HG03442 (cell line): ENCODE data around the gene SLC14A1.
A peak's percentile ranks its signal among the peaks of the same experiment; 100 is the strongest.
"Not testable (repeated sequence)": the region's sequence is repeated elsewhere in the genome, so short reads cannot be mapped to it uniquely, and the experiment has no call there.

Experiments
- ATAC-seq: cut with Tn5 transposase; IDR thresholded peaks from one replicate; pipeline ENCODE4 v1.9.1; 2021; ENCODE audit warnings: mild to moderate bottlenecking, moderate library complexity; ENCODE audit not compliant: unreplicated experiment

SLC14A1 gene

DNA sequence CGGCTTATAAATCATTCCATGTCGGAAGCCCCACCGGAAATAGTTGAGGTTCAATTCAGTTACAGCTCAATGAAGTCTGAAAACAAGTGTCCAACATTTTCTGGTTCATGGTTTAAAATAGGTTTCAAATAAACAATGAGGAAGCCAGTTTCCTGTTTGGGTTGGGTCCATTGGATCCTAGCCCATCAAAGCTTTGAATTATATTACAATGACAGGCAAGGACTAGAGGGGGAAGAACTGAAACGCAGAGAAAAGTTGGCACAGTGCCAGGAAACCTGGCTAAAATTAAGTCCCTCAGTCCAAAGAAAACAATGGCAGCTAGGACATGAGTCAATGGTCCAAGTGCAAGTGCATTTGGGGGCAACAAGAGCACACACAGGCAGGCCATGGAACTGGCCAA is 32.0 kb downstream of the SLC14A1 start:
- ATAC-seq, result no peak

DNA sequence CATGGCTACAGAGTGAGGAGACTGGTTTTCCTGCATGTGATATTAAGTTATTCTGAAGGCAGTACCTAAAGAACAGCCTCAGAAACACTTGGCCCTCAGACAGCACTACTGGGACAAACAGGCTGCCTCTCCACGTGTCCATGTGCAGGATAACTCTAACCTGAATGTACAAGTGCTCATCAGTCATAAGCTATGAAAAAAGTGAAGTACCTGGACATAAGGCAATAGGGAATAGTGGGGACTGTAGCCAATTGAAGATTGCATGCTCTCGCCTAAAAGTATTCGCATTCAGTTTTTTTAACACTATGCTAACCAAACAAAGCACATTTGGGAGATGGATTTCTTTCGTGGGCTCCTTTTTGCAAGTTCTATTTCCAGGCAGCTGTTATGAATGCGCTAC is 33.0 kb downstream of the SLC14A1 start:
- ATAC-seq, result no peak

DNA sequence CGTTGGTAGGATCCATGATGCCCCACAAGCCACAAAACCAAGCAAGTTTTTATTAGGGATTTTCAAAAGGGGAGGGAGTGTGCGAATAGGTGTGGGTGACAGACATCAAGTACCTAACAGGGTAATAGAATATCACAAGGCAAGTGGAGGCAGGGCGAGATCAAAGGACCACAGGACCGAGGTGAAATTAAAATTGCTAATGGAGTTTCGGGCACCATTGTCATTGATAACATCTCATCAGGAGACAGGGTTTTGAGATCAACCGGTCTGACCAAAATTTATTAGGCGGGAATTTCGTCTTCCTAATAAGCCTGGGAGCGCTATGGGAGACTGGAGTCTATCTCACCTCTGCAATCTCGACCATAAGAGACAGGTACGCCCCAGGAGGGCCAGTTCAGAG is 33.7 kb downstream of the SLC14A1 start:
- ATAC-seq, result not testable (repeated sequence)

DNA sequence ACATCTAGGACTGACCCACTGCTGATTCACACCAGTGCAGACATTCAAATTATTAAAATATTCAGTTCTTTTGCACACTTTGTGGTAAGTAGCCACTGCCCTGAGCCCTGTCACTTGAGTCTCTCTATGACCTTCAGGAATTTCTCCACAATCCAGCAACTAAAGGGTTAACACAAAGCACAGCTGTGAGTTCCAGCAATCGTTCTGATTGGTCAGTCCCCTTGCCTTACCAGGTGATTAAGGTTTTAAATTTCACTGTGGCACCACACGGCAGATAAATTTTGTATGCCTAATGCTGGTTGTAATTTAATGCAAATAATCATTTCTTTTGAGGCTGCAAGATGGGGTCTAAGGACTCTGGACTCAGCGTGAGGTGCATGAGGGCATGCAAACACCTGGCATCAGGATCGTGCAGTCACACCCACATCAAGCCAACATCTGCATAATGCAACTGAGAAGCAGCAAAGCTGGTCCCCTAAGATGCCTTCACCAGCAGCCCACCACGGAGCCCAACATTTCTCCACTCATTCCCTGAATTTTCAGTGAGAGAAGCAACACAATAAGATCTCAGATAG is 36.6 kb downstream of the SLC14A1 start:
- no peak for ATAC-seq

DNA sequence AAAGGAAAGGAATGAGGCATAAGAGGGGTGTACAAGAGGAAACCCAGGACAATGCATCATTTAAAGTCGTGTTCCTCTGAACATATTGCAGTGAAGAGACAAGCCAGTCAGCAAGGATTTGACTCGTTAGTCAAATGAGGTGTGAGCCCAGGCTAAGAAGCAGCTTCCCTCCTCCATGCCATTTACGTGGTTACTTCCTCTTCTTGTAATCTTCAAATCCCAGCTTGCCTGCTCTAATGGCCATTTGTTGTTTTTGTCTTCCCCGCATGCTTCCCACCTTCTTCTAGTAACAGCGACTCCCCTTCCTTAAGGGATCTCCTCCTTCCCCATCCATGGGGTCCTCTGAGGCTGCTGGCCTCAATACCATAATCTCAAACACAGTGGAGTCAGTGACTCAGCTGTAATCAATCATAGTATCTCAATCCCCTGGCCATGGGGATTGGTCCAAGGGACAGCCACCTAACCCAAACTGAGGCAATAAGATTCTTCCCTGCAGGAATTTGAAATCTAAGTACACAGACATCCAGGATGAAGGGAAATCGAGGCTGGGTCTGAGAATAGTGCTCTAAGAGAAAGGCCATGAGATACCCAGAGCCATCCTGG is 37.6 kb downstream of the SLC14A1 start:
- no peak for ATAC-seq

DNA sequence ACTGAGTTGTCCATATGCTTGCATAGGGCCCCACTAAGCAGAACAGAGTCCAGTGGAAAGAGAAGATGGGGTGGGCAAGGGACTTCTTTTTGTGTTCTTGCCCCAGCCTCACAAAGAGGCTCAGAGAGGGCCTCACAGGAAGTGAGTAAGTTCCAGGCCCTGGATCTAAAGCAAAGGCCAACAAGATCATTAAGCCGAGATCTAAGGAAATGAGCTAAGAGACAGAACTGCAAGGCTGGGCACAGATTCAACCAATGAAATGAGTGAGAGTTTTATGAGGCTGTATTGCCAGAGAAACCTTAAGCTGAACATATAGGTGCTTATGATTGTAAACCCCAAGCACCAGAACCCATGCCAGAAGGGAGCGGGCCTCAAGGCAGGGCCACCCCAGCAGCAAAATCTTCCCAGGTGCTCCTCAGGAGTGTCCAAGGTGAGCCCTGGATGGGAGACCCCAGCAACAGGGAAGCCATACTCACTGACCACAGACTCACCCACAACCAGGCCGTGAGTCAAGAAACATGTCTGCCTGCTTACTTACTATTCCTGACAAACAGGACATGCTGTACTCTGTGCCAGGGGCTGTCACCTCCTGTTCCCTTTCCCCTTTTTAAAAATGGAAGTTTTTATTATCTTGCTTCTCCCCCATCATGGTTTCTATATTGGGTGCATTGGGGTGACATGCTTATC is 40.2 kb downstream of the SLC14A1 start:
- no peak for ATAC-seq

DNA sequence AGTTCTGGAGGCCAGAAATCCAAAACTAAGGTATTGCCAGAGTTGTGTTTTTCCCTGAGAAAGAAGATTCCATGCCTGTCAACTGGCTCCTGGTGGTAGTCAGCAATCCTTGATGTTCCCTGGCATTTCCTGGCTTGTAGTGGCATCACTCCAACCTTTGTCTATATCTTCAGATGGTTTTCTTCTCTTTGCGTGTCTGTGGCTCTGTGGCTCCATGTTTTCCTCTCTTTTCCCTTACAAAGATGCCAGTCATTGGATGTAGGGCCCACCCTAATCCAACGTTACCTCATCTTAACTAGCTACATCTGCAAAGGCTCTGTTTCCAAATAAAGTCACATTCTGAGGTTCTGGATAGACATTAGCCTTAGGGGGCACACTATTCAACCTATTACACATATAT is 41.8 kb downstream of the SLC14A1 start:
- ATAC-seq, result no peak

DNA sequence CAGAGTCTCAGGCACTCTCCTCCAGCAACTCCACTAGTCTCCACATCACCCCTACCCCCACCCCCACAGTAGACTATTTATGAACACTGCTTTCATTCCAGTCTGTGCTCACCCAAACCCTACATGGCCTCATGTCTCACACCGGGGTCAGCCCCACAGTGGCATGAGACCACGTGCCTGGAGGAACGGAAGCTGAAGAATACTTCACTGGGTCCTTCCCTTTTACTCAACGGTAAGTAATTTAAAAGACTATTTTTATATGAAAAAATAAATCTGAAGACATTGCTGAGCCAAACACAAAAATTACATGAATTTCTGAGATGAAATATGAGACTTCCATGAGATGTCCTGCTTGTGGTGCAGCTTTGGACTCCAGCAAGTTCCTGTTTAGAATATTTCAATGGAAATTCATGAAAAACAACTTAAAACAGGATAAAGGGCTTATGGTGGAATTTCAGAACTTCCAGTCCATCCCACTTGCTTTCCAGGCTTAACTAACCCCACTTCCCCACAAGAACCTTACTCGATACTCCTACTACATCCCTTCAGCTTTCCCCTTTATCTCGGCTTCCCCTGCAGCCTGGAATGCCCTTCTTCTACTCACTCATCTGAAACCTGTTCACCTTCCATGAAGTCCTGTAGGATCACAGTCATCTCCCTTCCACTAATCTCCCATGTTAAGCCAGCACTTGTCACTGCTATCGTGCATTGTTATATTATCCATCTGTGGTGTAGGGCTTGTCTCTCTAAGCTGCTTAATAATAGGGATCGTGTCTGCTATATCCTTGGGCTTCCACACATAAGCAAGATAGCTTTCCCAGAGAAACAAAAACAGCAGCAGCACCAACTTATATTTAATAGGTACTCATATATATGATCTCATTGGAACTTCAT is 47.9 kb downstream of the SLC14A1 start:
- ATAC-seq, result no peak

DNA sequence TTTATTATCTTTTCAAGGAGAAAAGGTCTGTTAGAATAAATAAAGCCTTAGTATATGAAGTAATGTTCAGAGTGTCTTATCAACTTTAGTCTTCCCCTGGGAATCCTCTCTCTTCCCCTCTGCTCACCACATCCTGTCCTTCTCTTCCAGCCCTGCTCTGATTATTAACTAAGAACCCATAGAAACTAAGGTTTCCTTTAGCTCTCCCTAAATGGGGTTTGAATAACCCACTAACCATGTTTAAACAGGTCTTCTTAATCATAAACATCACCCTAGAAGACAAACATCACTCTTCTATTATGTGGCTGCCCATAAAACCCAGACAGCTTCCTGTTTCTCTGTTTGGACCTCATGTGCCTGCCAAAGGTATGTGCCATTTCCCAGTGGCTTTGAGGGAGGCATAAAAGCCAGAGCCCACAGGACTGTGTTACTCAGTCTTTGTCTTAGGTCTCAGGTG is 50.1 kb downstream of the SLC14A1 start:
- no peak for ATAC-seq

DNA sequence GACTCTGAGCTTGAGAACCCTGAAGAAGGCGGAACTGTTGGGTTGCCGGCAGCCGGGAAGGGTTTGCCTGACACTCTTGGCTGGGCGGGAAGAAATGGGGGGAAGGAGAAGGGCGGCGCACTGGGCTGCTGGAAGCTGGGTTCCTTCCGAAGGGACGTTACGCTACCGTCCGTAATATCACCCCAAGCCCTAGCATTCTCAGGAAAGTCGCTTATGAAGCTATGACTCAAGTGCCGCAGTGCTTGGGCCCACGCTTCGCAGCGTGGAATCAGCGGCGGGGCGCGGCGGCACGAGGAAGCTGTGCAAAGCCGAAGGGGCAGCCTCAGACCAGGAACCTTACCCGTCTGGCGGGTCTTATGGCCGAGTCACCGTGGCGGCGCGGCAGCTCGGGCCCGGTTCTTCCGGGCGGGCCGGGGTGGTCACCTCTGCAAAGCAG is 51.3 kb downstream of the SLC14A1 start:
- ATAC-seq, result peak; percentile 63

DNA sequence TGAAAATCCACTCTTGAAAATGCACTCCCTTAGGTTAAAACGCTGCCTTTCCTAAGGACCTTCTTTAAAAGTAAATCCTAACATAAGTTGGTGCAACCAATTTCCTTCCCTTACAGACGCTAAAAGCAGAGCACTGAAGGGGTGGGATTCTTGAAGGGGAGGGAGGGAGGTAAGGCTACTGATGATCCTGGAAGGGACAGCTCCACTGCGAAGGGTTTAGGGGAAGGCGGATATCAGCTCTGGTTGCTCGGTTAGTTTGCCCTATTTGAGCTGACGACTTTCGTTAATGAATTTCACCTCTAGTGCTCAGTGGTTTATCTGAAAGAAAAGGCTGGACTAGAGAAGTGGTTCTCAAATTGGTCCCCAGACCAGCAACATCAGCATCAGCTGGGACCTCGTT is 51.8 kb downstream of the SLC14A1 start:
- no peak for ATAC-seq

DNA sequence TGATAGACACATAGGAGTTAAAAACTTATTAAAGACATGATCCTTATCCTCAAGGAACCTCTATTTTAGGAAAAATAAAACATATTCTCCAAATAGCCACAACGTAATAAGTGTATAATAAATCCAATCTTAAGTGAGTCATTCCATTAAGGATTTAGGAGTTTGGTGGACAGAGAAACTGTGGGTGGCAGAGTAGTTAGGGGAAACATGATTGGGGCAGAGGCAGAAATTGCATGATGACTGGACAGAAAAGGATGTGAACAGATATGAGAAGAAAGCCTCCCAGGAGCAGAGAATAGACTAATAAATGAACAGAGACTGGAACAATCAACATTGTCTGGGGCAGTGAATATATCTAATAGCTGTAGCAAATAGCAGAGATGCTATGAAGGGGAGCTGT is 53.4 kb downstream of the SLC14A1 start:
- ATAC-seq, result no peak

DNA sequence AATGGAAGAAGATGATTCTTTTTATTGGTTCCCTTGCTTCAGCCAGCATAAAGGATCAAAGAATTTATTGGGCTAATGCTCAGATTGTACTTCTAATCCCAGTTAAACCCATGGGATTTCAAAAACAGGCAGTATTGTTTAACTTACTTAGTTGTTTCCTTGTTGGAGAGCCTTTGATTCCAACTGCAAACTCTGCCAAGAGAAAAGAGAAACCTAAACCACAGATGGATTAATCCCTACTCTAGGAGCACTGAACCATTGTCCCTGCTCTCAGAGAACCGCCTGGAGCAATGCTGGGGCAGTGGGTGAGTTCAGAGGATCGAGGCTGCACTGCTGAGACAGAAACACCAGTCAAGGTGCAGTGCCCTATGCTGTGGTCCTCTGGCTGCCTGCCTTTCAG is 56.6 kb downstream of the SLC14A1 start:
- ATAC-seq, result no peak

DNA sequence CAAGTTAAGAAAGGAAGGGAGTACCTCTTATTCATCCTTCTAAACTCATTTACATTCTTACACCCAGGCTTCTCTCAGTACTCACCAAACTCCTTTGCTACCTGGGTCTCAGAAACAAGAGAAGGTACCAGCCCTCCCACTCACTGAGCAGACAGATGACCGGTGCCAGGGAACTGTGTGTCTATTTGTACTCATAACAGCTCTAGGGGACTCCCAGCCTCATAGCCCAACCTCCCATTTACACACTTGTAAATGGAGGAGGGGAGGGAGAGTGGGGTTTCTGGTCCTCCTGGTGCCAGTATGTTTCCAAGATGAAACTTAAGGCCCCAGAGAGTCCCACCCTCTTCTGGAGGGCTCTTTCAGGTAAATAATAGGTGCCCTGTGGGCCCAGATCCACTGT is 58.7 kb downstream of the SLC14A1 start:
- ATAC-seq, result no peak

DNA sequence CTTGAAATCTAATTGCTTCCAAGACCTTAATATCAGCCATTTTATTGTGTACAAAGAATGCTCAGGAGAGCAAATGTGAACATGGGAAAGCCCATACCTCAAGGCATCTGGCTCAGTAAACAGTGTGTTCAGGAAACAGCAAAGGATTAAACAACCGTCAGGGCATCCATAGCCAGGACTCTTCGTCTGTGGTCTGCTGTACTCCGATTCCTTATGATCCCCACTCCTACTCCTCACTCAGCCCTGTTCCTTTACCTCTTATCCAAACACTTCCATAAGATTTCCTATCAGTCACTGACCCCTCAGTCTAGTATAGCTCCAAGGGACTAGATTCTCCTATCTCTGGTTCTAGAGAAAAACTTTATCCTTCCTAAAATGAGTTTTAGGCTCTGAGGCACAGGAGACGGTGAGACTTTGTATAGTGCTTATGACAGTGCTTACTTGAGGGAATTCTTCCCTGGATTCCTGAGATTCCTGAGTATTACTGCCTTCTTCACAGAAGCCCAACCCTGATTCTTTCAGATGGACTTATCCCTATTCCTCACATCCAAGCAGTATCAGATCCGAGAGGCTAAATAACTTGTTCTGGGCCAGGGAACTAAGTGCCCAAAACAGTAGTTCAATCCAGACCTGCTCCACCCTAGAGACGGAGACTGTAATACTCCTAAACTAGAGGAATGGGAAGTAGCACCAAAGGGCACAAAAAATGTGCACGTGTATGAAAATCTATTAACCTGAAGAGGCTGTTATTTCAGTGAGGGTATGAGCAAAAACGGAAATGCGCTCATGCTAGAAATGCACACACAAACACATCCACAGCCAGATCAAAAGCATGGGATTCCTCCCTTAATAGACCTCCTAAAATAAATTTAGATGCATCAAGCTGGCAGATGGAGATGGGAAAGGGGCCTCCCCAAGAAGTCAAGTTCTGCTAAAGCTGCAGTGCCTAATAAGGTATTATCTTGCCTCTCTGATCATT is 59.4 kb downstream of the SLC14A1 start:
- no peak for ATAC-seq

DNA sequence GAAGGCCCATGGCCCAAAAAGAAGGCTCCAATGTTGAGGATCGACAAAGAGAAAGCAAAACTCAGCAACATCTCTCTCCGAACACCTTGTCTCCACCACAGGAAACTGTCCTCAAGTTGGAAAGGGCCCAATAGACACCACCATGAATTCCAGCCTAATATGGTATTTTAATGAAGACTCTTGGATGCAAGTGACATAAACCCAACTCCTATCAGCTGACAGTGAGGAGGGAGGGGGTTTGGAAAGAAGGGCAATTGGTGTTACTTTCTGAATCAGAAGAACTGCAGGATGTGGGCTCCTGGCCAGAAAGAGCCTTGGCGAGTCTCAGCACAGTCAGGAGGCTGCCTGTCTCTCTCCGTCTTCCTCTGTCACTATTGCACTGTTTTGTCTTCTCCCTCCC is 61.2 kb downstream of the SLC14A1 start:
- peak; percentile 46 for ATAC-seq

DNA sequence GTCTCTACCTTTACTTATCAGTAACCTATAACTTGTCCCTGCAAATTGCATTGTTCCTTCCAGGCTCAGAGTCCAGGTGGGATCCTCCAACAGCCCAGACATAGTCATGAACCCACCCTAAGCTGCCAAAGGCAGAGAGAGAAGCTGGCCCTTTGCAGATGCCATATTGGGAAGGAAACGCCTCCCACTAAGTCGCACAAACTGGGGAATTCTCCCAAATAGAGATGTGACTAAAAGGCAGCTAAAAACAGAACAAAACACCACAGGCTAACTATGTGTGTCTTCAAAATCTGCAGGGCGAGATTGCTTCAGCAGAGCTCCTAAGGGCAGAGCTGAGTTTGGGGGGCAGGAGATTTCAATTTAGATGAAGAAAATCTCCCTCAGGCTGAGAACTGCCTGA is 63.0 kb downstream of the SLC14A1 start:
- ATAC-seq, result no peak

DNA sequence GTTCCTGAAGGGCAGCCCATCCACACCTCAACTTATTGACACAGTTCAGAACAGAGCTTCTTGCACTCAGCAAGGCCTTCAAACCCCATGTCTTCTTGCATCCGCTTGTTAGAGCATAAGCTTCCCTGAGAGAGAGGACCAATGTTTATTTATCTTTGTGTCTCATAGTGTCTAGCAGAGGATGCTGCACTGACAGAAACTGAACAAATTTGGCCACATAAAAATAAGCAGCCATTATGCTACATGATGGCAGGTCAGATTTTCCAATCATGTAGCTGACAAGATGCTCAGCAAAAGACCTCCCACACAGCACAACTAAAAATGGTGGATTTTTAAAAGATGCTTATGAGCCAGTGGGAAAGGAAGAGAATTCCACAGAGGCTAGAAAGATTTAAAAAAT is 63.4 kb downstream of the SLC14A1 start:
- ATAC-seq, result no peak

DNA sequence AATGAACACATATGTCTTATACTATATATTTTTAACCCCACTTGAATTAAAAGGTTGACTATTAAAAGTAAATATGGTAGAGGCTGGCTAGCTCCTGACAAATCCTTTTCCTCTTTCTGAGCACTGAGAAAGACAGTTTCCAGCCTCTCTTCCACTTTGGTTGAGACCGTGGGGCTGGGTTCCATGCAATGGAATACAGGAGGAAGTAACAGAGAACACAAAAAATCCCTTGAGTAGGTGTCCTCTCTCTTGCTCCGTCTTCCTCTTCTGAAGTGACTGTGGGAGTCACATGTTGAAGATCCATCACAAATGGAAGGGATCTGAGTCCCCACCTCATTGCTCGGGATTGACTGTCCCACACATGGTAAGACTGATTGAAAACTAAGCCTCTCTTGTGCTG is 64.9 kb downstream of the SLC14A1 start:
- ATAC-seq, result no peak

DNA sequence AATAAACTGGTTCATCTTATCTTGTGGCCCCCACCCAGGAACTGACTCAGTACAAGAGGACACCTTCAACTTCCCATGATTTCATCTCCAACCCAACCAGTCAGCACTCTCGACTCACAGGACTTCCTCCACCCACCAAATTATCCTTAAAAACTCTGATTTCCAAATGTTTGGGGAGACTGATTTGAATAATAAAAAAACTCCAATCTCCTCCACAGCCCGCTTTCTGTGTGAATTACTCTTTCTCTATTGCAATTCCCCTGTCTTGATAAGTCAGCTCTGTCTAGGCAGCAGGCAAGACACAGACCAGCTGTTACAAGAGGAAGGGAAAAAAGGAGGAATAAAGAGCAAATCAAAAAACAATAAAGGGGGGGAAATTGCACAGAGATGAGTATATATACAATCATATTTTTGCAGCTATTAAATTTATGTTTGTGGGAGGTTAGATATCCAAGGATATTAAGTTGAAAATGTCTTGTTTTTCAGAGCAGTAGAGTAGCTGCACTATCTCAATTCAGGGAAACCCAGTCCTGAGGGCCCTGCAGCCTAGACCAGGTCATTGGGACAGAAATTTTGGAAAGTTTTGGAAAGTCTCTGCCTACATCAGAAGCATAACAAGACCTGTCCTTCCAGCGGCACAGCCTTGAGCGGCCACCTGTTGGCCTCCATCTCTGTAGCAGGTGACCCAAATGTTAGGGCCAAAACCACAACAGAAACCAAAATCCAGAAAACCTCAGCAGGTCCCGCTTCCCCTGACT is 68.7 kb downstream of the SLC14A1 start:
- ATAC-seq, result no peak
